Prostate gland (tissue), 2 donors: ENCODE measurements around the gene CORO6.

ENCODE experiments used
- POLR2A ChIP-seq: fragments of 450-650 bp; IDR thresholded peaks from one replicate; pipeline ENCODE4 v1.6.1; 2016; ENCODE audit warnings: antibody characterized with exemption, mild to moderate bottlenecking
- POLR2AphosphoS5 ChIP-seq: sonication (generic); formaldehyde crosslinking; IDR thresholded peaks from one replicate; pipeline ENCODE4 v1.6.1; 2017; ENCODE audit warnings: antibody characterized with exemption
- TF ChIP-seq, protein P1 (sequence below), 4 experiments: fragments of 200-600 bp in 2 of 4; fragments of 450-650 bp in 2 of 4; sonication (generic) in 2 of 4; IDR thresholded peaks; 1 replicate in 3 of 4; 2 replicates in 1 of 4; pipeline ENCODE4 v1.5.1; 2016 to 2019; ENCODE audit warnings: antibody characterized with exemption in 4 of 4, mild to moderate bottlenecking in 2 of 4, moderate library complexity in 2 of 4

DNA sequence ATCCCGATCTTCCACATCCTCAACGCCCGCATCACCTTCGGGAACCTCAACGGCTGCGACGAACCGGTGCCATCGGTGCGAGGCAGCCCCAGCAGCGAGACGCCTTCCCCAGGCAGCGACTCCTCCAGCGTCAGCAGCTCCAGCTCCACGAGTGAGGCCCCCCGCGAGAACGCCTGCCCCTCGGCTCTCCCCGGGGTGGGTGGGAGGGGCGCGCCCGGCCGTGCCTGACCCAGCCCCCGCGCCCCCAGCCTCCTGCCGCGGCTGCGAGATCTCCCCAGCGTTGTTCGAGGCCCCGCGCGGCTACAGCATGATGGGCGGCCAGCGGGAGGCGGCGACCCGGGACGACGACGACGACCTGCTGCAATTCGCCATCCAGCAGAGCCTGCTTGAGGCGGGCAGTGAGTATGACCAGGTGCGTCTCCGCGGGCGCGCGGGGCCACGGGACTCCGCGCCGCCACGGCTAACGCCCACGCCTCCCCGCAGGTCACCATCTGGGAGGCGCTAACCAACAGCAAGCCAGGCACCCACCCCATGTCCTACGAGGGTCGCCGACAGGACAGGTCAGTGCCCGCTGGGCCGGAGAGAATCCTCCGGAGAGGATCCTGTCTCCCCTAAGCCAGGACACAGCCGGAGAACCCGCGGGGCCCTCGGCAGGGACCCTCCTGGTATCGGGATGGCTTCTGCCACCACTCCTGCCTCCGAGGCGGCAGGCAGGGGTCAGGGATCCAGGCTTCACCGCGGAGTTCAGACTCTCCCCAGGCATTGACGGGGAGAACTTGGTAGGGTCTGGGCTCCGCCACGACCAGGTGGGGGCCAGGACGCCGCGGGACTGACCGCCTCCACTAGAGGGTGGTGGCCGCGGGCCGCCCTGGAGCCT is 10.1 kb downstream of the CORO6 start:
- TF ChIP-seq, protein P1, sequence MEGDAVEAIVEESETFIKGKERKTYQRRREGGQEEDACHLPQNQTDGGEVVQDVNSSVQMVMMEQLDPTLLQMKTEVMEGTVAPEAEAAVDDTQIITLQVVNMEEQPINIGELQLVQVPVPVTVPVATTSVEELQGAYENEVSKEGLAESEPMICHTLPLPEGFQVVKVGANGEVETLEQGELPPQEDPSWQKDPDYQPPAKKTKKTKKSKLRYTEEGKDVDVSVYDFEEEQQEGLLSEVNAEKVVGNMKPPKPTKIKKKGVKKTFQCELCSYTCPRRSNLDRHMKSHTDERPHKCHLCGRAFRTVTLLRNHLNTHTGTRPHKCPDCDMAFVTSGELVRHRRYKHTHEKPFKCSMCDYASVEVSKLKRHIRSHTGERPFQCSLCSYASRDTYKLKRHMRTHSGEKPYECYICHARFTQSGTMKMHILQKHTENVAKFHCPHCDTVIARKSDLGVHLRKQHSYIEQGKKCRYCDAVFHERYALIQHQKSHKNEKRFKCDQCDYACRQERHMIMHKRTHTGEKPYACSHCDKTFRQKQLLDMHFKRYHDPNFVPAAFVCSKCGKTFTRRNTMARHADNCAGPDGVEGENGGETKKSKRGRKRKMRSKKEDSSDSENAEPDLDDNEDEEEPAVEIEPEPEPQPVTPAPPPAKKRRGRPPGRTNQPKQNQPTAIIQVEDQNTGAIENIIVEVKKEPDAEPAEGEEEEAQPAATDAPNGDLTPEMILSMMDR (IDR thresholded peaks at IDR 0.05), result no peak
- TF ChIP-seq POLR2A (no peak), POLR2AphosphoS5 (no peak)
